CD4-positive, alpha-beta memory T cell (primary cell): ENCODE measurements around the gene LRRTM3. TPM values are rescaled to one million over a fixed set of nuclear protein-coding genes. Genes with fewer than 3 reads are reported as not detected.

Source experiments
- CTCF ChIA-PET: fragments of 350-600 bp; sonication (Branson Sonifier 250); formaldehyde crosslinking; loops from one replicate; lab custom pipeline; 2021; ENCODE audit warnings: inconsistent platforms; ENCODE audit not compliant: partially characterized antibody; lab: Charles Lee
- POLR2A ChIA-PET: fragments of 350-600 bp; sonication (Branson Sonifier 250); formaldehyde crosslinking; loops from one replicate; lab custom pipeline; 2021; ENCODE audit not compliant: partially characterized antibody; lab: Charles Lee
- DNase-seq, 5 donors: peaks; one replicate each; pipeline versions ENCODE4 v3.0.0 to v3.0.0-alpha.2; 2020 to 2022; ENCODE audit warnings: mixed read lengths in 1 of 5
- H3K27ac ChIP-seq: one replicate; pipeline ENCODE4 v1.7.0; 2013; ENCODE audit warnings: low read depth, low read length
- H3K27me3 ChIP-seq: 2 replicates; pipeline ENCODE4 v1.7.0; 2013; ENCODE audit warnings: mild to moderate bottlenecking, low read length, moderate library complexity; ENCODE audit not compliant: insufficient read depth
- H3K36me3 ChIP-seq: 2 replicates; pipeline ENCODE4 v1.7.0; 2013; ENCODE audit warnings: mild to moderate bottlenecking, low read length, moderate library complexity; ENCODE audit not compliant: insufficient read depth
- H3K4me1 ChIP-seq: 2 replicates; pipeline ENCODE4 v1.7.0; 2013; ENCODE audit warnings: mild to moderate bottlenecking, low read length, moderate library complexity; ENCODE audit not compliant: insufficient read depth
- H3K4me3 ChIP-seq, 2 donors: one replicate each; pipeline ENCODE4 v1.7.0; 2013; ENCODE audit warnings: low read length in 2 of 2, mild to moderate bottlenecking in 1 of 2
- H3K9me3 ChIP-seq, 2 donors: one replicate each; pipeline ENCODE4 v1.7.0; 2013; ENCODE audit warnings: low read length in 2 of 2, control low read depth in 1 of 2; ENCODE audit not compliant: control insufficient read depth in 1 of 2
- H3K27ac Mint-ChIP-seq, 7 donors: one replicate each; pipeline ENCODE4 v1.8.0; 2020 to 2021; ENCODE audit warnings: mixed read lengths in 7 of 7, mild to moderate bottlenecking in 6 of 7, inconsistent platforms in 3 of 7, moderate library complexity in 3 of 7
- H3K27me3 Mint-ChIP-seq, 2 donors: one replicate each; pipeline ENCODE4 v1.8.0; 2020 to 2021; ENCODE audit warnings: mixed read lengths in 2 of 2
- H3K36me3 Mint-ChIP-seq, 2 donors: one replicate each; pipeline ENCODE4 v1.8.0; 2020 to 2021; ENCODE audit warnings: mixed read lengths in 2 of 2, inconsistent platforms in 1 of 2, mild to moderate bottlenecking in 1 of 2
- H3K4me1 Mint-ChIP-seq, 4 donors: one replicate each; pipeline ENCODE4 v1.8.0; 2020 to 2021; ENCODE audit warnings: mixed read lengths in 4 of 4, mild to moderate bottlenecking in 1 of 4
- H3K4me3 Mint-ChIP-seq, 8 donors: one replicate each; pipeline ENCODE4 v1.8.0; 2020 to 2021; ENCODE audit warnings: mixed read lengths in 8 of 8, mild to moderate bottlenecking in 7 of 8, moderate library complexity in 6 of 8, inconsistent platforms in 3 of 8
- H3K9me3 Mint-ChIP-seq, 8 donors: one replicate each; pipeline ENCODE4 v1.8.0; 2020 to 2021; ENCODE audit warnings: mixed read lengths in 8 of 8, mild to moderate bottlenecking in 5 of 8, inconsistent platforms in 3 of 8, moderate library complexity in 1 of 8
- intact Hi-C: fragments of 100-400 bp; cut with micrococcal nuclease; formaldehyde crosslinking; loops from one replicate; pipeline ENCODE4 v1.15.1; 2023
- polyA plus RNA-seq, 2 donors: library from polyadenylated mRNA; unstranded; fragments of 300-500 nt; fragmentation: Illumina TruSeq; gene quantifications; one replicate each; pipeline ENCODE4 v1.2.3, GENCODE V29; 2021
- total RNA-seq, 2 experiments: library from RNA; stranded (reverse); gene quantifications; one replicate each; pipeline ENCODE4 v1.2.3, GENCODE V29; 2021

LRRTM3 gene
- total and polyA plus RNA-seq, 4 experiments from 2014 or later = not detected

GRCh38 chr10:66888237-66888636 is 37.6 kb upstream of the LRRTM3 start:
- Histone ChIP-seq H3K36me3 (no peaks in the 10 kb centered on the region), H3K27ac (no peak overlapping the region), H3K9me3 (no peaks in the 10 kb centered on the region), H3K27me3 (no peaks in the 10 kb centered on the region), H3K4me1 (no peaks in the 10 kb centered on the region), H3K4me3 (no peak overlapping the region)
- Mint-ChIP-seq H3K9me3 (peaks cover 0 to 4% (median under 1%) of the 10 kb centered on the region in 8 donors), H3K36me3 (no peaks in the 10 kb centered on the region), H3K27me3 (peaks cover 0 to 2% of the 10 kb centered on the region in 2 donors), H3K27ac (no peak overlapping the region), H3K4me1 (no peaks in the 10 kb centered on the region), H3K4me3 (no peak overlapping the region)
- DNase-seq = no peak
- ChIA-PET CTCF (no interaction called here), POLR2A (no interaction called here)
- intact Hi-C loops = no loop called here

GRCh38 chr10:66892871-66893270 is 33.0 kb upstream of the LRRTM3 start:
- no peaks in the 10 kb centered on the region for H3K27me3 ChIP-seq
- ChIA-PET CTCF (no interaction called here), POLR2A (no interaction called here)
- H3K36me3 ChIP-seq = no peaks in the 10 kb centered on the region
- no peak for DNase-seq
- no peaks in the 10 kb centered on the region for H3K36me3 Mint-ChIP-seq
- H3K4me1 Mint-ChIP-seq = no peaks in the 10 kb centered on the region
- H3K4me3 ChIP-seq = no peak overlapping the region
- H3K4me1 ChIP-seq = no peaks in the 10 kb centered on the region
- peaks cover 0 to 2% of the 10 kb centered on the region in 2 donors for H3K27me3 Mint-ChIP-seq
- H3K27ac Mint-ChIP-seq = no peak overlapping the region
- no peaks in the 10 kb centered on the region for H3K9me3 ChIP-seq
- H3K4me3 Mint-ChIP-seq = no peak overlapping the region
- peaks cover 0 to 6% (median 2%) of the 10 kb centered on the region in 8 donors for H3K9me3 Mint-ChIP-seq
- intact Hi-C loops = no loop called here
- no peak overlapping the region for H3K27ac ChIP-seq

DNA sequence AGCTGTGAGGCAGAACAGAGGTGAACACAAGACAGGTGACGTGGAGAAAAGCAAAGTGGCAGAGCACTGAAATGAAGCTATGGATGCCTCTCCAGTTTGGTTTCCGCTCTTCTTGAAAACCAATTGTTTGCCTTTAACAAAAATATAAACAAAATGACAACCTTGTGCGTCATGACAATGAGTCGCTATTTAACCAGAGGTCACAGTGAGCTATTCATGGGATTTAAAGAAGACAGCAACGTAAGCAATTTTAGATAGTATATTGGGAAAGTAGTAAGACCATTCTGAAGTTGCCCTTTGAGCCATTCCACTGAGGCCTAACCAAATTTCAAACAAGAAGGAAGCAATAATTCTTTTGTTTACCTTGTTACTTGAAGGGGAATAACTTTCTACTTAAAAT is 15.2 kb upstream of the LRRTM3 start:
- CTCF ChIA-PET = no interaction called here
- no peak overlapping the region for H3K27ac ChIP-seq

DNA sequence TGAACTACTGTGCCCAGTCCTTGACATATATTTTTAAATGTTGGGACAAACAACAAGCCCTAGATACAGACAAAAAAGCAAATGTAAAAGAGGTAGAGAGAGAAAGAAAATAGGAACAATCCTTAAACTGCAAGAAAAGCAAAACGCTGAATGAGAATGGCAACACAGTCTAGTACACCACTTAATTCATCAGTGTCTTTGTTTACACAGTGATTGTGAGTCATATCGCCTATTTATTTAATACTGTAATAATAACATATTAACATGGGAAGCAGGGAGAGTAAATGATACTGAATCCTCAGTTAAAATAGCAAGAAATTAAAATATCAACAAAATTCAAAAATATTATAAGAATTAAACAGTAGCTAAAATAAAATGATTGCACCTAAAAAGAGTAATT is 9.8 kb upstream of the LRRTM3 start:
- intact Hi-C loops = no loop called here
- no peaks in the 10 kb centered on the region for H3K4me1 Mint-ChIP-seq
- Histone ChIP-seq H3K4me1 (no peaks in the 10 kb centered on the region), H3K4me3 (no peak overlapping the region), H3K27ac (no peak overlapping the region), H3K36me3 (no peaks in the 10 kb centered on the region), H3K27me3 (no peaks in the 10 kb centered on the region), H3K9me3 (no peaks in the 10 kb centered on the region)
- no peaks in the 10 kb centered on the region for H3K27me3 Mint-ChIP-seq
- no peak overlapping the region for H3K27ac Mint-ChIP-seq
- H3K4me3 Mint-ChIP-seq = no peak overlapping the region
- ChIA-PET CTCF (no interaction called here), POLR2A (no interaction called here)
- H3K36me3 Mint-ChIP-seq = no peaks in the 10 kb centered on the region
- peaks cover 0 to 4% (median 0%) of the 10 kb centered on the region in 8 donors for H3K9me3 Mint-ChIP-seq
- no peak for DNase-seq

More for the DNA sequence above, 15.2 kb upstream of the LRRTM3 start:
- H3K27me3 Mint-ChIP-seq = no peaks in the 10 kb centered on the region
- no peaks in the 10 kb centered on the region for H3K36me3 Mint-ChIP-seq
- no peaks in the 10 kb centered on the region for H3K36me3 ChIP-seq
- no peaks in the 10 kb centered on the region for H3K4me1 ChIP-seq
- POLR2A ChIA-PET = no interaction called here
- H3K9me3 ChIP-seq = no peaks in the 10 kb centered on the region
- no peak overlapping the region for H3K27ac Mint-ChIP-seq
- H3K9me3 Mint-ChIP-seq = peaks cover 0 to 4% (median 0%) of the 10 kb centered on the region in 8 donors
- H3K4me3 ChIP-seq = no peak overlapping the region
- no peak overlapping the region for H3K4me3 Mint-ChIP-seq
- no peaks in the 10 kb centered on the region for H3K4me1 Mint-ChIP-seq
- H3K27me3 ChIP-seq = no peaks in the 10 kb centered on the region
- DNase-seq = no peak
- intact Hi-C loops = no loop called here

- ChIA-PET POLR2A (no interaction called here), CTCF (no interaction called here)
- H3K36me3 Mint-ChIP-seq = no peaks in the 10 kb centered on the region
- intact Hi-C loops = no loop called here
- Histone ChIP-seq H3K9me3 (no peaks in the 10 kb centered on the region), H3K36me3 (no peaks in the 10 kb centered on the region), H3K4me3 (no peak overlapping the region), H3K4me1 (no peaks in the 10 kb centered on the region), H3K27me3 (no peaks in the 10 kb centered on the region), H3K27ac (no peak overlapping the region)
- no peak overlapping the region for H3K4me3 Mint-ChIP-seq
- no peak overlapping the region for H3K27ac Mint-ChIP-seq
- H3K27me3 Mint-ChIP-seq = no peaks in the 10 kb centered on the region
- H3K4me1 Mint-ChIP-seq = no peaks in the 10 kb centered on the region
- peaks cover 0 to 4% (median 0%) of the 10 kb centered on the region in 8 donors for H3K9me3 Mint-ChIP-seq
- no peak for DNase-seq
Measured at GRCh38 chr10:66917104-66917503, 8.7 kb upstream of the LRRTM3 start.

- CTCF ChIA-PET = no interaction called here
Measured at GRCh38 chr10:66919248-66919647, 6.6 kb upstream of the LRRTM3 start.

GRCh38 chr10:66924674-66925345 is 1.0 kb upstream of the LRRTM3 start:
- Histone ChIP-seq H3K27ac (no peak overlapping the region), H3K36me3 (no peaks in the 10 kb centered on the region), H3K4me3 (no peak overlapping the region), H3K4me1 (peaks cover 4% of the 10 kb centered on the region), H3K27me3 (no peaks in the 10 kb centered on the region), H3K9me3 (no peaks in the 10 kb centered on the region)
- Mint-ChIP-seq H3K27ac (no peak overlapping the region), H3K4me3 (no peak overlapping the region), H3K27me3 (peaks cover 19 to 21% of the 10 kb centered on the region in 2 donors), H3K9me3 (peaks cover 0 to 4% (median 0%) of the 10 kb centered on the region in 8 donors), H3K36me3 (no peaks in the 10 kb centered on the region), H3K4me1 (peaks cover 0 to 5% (median under 1%) of the 10 kb centered on the region in 4 donors)
- no peak for DNase-seq
- ChIA-PET CTCF (no interaction called here), POLR2A (no interaction called here)
- intact Hi-C loops = no loop called here

More at GRCh38 chr10:66919248-66919647, 6.6 kb upstream of the LRRTM3 start:
- Mint-ChIP-seq H3K4me3 (no peak overlapping the region), H3K4me1 (no peaks in the 10 kb centered on the region), H3K36me3 (no peaks in the 10 kb centered on the region), H3K27me3 (no peaks in the 10 kb centered on the region), H3K9me3 (peaks cover 0 to 4% (median 0%) of the 10 kb centered on the region in 8 donors), H3K27ac (no peak overlapping the region)
- H3K4me3 ChIP-seq = no peak overlapping the region
- intact Hi-C loops = no loop called here
- no peaks in the 10 kb centered on the region for H3K27me3 ChIP-seq
- POLR2A ChIA-PET = no interaction called here
- DNase-seq = no peak
- no peaks in the 10 kb centered on the region for H3K4me1 ChIP-seq
- no peak overlapping the region for H3K27ac ChIP-seq
- H3K36me3 ChIP-seq = no peaks in the 10 kb centered on the region
- no peaks in the 10 kb centered on the region for H3K9me3 ChIP-seq
